ENCODE results near the gene ICE2.

ICE2 gene

GRCh38 chr15:60511351-60512031 lies 32.5 kb upstream of the ICE2 start:
- TF ChIP-seq CTCF (IDR thresholded peaks at IDR 0.05; ENCODE audit: poor library complexity, severe bottlenecking), result no peak
- no peak for ATAC-seq (ENCODE audit: low read depth)
- Histone ChIP-seq H3K4me3 (ENCODE audit: severe bottlenecking) (no peak overlapping the region), H3K27me3 (ENCODE audit: insufficient read depth, poor library complexity, severe bottlenecking) (no peaks in the 10 kb centered on the region), H3K36me3 (ENCODE audit: low read depth) (no peaks in the 10 kb centered on the region), H3K9me3 (ENCODE audit: severe bottlenecking) (no peaks in the 10 kb centered on the region), H3K4me1 (ENCODE audit: insufficient read depth, poor library complexity, severe bottlenecking) (peaks cover 24% of the 10 kb centered on the region), H3K27ac (ENCODE audit: poor library complexity, severe bottlenecking) (no peak overlapping the region)
- no peak for DNase-seq (ENCODE audit: low spot score)

GRCh38 chr15:60510006-60510405 lies 31.1 kb upstream of the ICE2 start:
- Histone ChIP-seq H3K27ac (ENCODE audit: poor library complexity, severe bottlenecking) (peak overlapping the region; percentile 54), H3K36me3 (ENCODE audit: low read depth) (no peaks in the 10 kb centered on the region), H3K4me1 (ENCODE audit: insufficient read depth, poor library complexity, severe bottlenecking) (peaks cover 24% of the 10 kb centered on the region), H3K9me3 (ENCODE audit: severe bottlenecking) (no peaks in the 10 kb centered on the region), H3K4me3 (ENCODE audit: severe bottlenecking) (no peak overlapping the region), H3K27me3 (ENCODE audit: insufficient read depth, poor library complexity, severe bottlenecking) (no peaks in the 10 kb centered on the region)
- DNase-seq (ENCODE audit: low spot score) (no peak), ATAC-seq (ENCODE audit: low read depth) (peak; percentile 66)
- TF ChIP-seq CTCF (IDR thresholded peaks at IDR 0.05; ENCODE audit: poor library complexity, severe bottlenecking), result peak; percentile 31

- Histone ChIP-seq H3K9me3 (ENCODE audit: severe bottlenecking) (no peaks in the 10 kb centered on the region), H3K36me3 (ENCODE audit: low read depth) (no peaks in the 10 kb centered on the region), H3K27ac (ENCODE audit: poor library complexity, severe bottlenecking) (peak overlapping the region; percentile 54), H3K4me3 (ENCODE audit: severe bottlenecking) (no peak overlapping the region), H3K4me1 (ENCODE audit: insufficient read depth, poor library complexity, severe bottlenecking) (peaks cover 24% of the 10 kb centered on the region), H3K27me3 (ENCODE audit: insufficient read depth, poor library complexity, severe bottlenecking) (no peaks in the 10 kb centered on the region)
- TF ChIP-seq CTCF (IDR thresholded peaks at IDR 0.05; ENCODE audit: poor library complexity, severe bottlenecking), result no peak
- ATAC-seq (ENCODE audit: low read depth) (no peak), DNase-seq (ENCODE audit: low spot score) (no peak)
These were observed 30.5 kb upstream of the ICE2 start for GRCh38 chr15:60509470-60509869.

GRCh38 chr15:60508442-60508841 lies 29.5 kb upstream of the ICE2 start:
- ATAC-seq (ENCODE audit: low read depth) (no peak), DNase-seq (ENCODE audit: low spot score) (no peak)
- Histone ChIP-seq H3K27me3 (ENCODE audit: insufficient read depth, poor library complexity, severe bottlenecking) (no peaks in the 10 kb centered on the region), H3K36me3 (ENCODE audit: low read depth) (no peaks in the 10 kb centered on the region), H3K27ac (ENCODE audit: poor library complexity, severe bottlenecking) (peak overlapping the region; percentile 54), H3K4me1 (ENCODE audit: insufficient read depth, poor library complexity, severe bottlenecking) (peaks cover 24% of the 10 kb centered on the region), H3K9me3 (ENCODE audit: severe bottlenecking) (no peaks in the 10 kb centered on the region), H3K4me3 (ENCODE audit: severe bottlenecking) (no peak overlapping the region)
- TF ChIP-seq CTCF (IDR thresholded peaks at IDR 0.05; ENCODE audit: poor library complexity, severe bottlenecking), result no peak

Measured in RWPE2 (cell line).